ENCODE results near the gene SLC6A18.

GRCh38 chr5:1262381-1262780 lies 37.2 kb downstream of the SLC6A18 start:
- TF ChIP-seq EZH2 (IDR thresholded peaks at IDR 0.05; ENCODE audit: insufficient read depth, low read length) (no peak), CTCF (IDR thresholded peaks at IDR 0.05; ENCODE audit: insufficient read depth, low read depth, low read length) (no peak)
